HG03108 (cell line): ENCODE data around the gene PRKCH.
"Not testable (repeated sequence)": the region's sequence is repeated elsewhere in the genome, so short reads cannot be mapped to it uniquely, and the experiment has no call there.

Experiments
- ATAC-seq: cut with Tn5 transposase; IDR thresholded peaks from one replicate; pipeline ENCODE4 v1.9.1; 2021; ENCODE audit warnings: moderate library complexity; ENCODE audit not compliant: unreplicated experiment

Gene PRKCH

GRCh38 chr14:61451891-61452400, 130.6 kb downstream of the PRKCH start:
- ATAC-seq, result no peak

GRCh38 chr14:61452452-61452851, 131.1 kb downstream of the PRKCH start:
- ATAC-seq, result no peak

GRCh38 chr14:61453103-61453767, 131.9 kb downstream of the PRKCH start:
- no peak for ATAC-seq

- ATAC-seq, result no peak
Measured at GRCh38 chr14:61454545-61454944, 133.2 kb downstream of the PRKCH start.

- ATAC-seq, result no peak
Measured at GRCh38 chr14:61455351-61455750, 134.0 kb downstream of the PRKCH start.

- ATAC-seq, result peak; percentile 72
Measured at GRCh38 chr14:61456720-61457119, 135.3 kb downstream of the PRKCH start.

GRCh38 chr14:61458766-61459165, 137.4 kb downstream of the PRKCH start:
- ATAC-seq, result no peak

GRCh38 chr14:61459229-61459628, 137.8 kb downstream of the PRKCH start:
- no peak for ATAC-seq

- no peak for ATAC-seq
Measured at GRCh38 chr14:61460063-61460462, 138.7 kb downstream of the PRKCH start.

- ATAC-seq, result no peak
Measured at GRCh38 chr14:61460718-61461611, 139.6 kb downstream of the PRKCH start.

GRCh38 chr14:61461808-61462275, 140.5 kb downstream of the PRKCH start:
- no peak for ATAC-seq

GRCh38 chr14:61462566-61463193, 141.3 kb downstream of the PRKCH start:
- no peak for ATAC-seq

- ATAC-seq, result no peak
Measured at GRCh38 chr14:61463664-61464285, 142.4 kb downstream of the PRKCH start.

GRCh38 chr14:61464539-61465320, 143.4 kb downstream of the PRKCH start:
- ATAC-seq, result not testable (repeated sequence)

GRCh38 chr14:61466249-61466904, 145.0 kb downstream of the PRKCH start:
- no peak for ATAC-seq

- no peak for ATAC-seq
Measured at GRCh38 chr14:61466905-61467280, 145.5 kb downstream of the PRKCH start.

- ATAC-seq, result no peak
Measured at GRCh38 chr14:61467296-61467695, 145.9 kb downstream of the PRKCH start.

GRCh38 chr14:61468063-61468825, 146.9 kb downstream of the PRKCH start:
- ATAC-seq, result no peak

GRCh38 chr14:61469781-61470180, 148.4 kb downstream of the PRKCH start:
- ATAC-seq, result no peak
